GM04504 (cell line): Measurements from ENCODE around the gene TRAF7.
"Not testable (repeated sequence)": the region's sequence is repeated elsewhere in the genome, so short reads cannot be mapped to it uniquely, and the experiment has no call there.

Experiments
- DNase-seq: peaks from one replicate; pipeline ENCODE4 v3.0.0-alpha.2; 2012; ENCODE audit warnings: low read depth

The TRAF7 gene

DNA sequence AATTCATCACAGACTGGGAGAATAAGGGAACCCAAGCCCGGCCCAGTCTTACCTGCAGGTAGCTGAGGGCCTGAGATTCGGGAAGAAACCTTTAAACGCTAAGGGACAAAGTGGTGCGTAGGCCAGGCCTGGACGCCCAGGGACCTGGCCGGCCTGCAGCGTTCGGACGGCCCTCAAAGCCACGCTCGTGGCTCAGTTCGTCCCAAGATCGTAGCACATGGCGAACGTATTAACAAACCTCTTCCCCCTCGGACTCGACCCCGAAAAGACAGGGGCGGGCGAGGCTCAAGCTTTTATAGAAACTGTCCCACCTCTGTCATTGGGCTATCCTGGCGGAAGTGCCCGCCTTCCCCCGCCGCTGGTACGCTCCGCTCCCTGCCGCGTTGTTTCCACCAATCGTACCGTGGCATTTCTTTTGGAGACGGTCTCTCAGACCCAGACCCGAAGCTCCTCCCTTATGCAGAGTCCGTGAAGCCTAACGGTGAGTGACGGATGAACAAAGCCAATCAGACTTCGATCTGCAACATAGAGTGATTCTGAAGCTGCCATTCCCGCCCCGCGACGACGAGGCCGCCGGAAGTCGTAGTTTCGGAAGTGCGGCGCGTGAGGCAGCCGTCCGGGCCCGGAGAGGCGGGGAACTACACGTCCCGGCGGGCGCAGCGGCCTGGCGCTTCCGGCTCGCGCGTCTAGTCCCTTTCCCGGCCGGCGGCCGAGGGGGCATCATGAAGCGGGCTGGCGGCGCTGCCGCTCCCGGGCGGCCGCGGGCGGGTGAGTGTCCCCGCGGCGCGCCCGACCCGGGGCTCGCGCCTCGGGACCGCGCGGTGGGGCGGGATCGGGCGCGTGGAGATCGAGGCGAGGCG, at the start of gene TRAF7:
TRAF7 (plus strand) TSS at position 692 of the 860 bp plus-strand sequence. CDS start 8,139 bp downstream, outside the sequence.
- peak; percentile 100 for DNase-seq

- not testable (repeated sequence) for DNase-seq
Measured at GRCh38 chr16:2106211-2106610, 49.4 kb upstream of the TRAF7 start.

DNA sequence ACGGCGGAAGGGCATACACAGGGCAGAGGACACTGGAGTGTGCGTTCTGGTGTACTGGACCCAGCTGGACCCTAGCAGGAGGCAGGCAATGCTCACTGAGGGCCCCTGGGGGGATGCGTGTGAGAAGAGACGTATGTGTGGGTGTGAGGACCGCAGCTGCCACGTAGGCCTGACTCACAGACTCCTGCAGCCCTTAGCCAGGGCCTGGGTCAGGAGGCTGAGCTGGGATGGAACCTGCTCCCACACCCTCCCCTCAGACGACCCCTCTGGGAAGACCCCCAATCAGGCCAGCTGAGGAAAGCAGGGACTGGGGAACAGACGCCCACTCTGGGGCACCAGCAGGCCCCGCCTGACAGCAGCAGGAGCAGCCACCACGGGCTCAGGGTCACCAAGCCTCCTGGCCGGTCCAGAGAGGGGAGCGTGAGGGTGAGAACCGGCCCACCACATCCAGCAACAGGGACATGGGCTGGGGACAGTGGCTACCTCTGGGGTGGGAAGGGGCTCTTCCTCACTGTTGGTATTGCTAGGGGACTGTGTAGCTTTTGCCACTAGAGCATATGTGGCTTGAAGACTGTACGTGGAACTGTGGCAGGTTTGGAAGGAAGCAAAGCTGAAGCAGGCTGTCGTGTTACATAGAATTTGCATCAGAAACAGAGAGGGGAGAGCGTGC, 48.3 kb upstream of the TRAF7 start:
- not testable (repeated sequence) for DNase-seq

GRCh38 chr16:2107791-2108125, 47.8 kb upstream of the TRAF7 start:
- DNase-seq, result not testable (repeated sequence)

DNA sequence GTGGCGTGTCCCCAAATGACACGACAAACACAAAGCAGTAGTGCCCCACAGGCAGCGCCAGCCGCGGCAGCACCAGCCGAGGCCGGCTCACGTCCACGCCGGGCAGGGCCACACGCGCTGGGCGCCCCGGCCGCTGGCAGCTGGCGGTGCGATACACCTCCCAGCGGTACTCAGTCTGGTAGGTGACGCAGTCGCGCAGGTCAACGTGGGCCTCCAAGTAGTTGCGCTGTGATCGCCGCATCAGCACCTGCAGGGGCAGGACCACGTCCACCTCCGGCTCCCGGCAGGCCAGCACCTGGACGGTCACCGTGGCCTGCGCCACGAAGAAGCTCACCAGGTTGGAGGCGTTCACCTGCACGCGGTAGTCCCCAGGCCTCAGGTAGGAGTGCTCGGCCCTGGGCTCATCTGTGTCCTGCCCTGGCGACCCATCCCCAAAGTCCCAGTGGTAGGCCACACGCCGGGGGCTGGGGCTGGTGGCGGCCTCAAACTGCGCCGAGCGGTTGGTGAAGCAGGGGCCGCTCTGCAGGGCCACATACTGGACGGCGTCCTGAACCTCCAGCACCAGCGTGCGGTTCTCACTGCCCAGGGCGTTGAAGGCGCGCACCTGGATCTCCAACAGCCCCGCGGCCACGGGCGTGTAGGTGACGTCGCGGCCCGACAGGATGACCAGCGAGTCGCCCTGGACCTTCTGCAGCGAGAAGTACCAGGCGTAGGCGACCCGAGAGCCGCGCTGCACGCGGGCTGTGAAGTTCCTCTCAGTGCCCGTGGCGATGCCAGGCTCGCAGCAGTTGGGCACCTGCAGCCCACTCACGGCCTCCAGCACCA, 46.9 kb upstream of the TRAF7 start:
- DNase-seq, result not testable (repeated sequence)

GRCh38 chr16:2109271-2109580, 46.4 kb upstream of the TRAF7 start:
- DNase-seq, result not testable (repeated sequence)

GRCh38 chr16:2109872-2110271, 45.7 kb upstream of the TRAF7 start:
- DNase-seq, result not testable (repeated sequence)

DNA sequence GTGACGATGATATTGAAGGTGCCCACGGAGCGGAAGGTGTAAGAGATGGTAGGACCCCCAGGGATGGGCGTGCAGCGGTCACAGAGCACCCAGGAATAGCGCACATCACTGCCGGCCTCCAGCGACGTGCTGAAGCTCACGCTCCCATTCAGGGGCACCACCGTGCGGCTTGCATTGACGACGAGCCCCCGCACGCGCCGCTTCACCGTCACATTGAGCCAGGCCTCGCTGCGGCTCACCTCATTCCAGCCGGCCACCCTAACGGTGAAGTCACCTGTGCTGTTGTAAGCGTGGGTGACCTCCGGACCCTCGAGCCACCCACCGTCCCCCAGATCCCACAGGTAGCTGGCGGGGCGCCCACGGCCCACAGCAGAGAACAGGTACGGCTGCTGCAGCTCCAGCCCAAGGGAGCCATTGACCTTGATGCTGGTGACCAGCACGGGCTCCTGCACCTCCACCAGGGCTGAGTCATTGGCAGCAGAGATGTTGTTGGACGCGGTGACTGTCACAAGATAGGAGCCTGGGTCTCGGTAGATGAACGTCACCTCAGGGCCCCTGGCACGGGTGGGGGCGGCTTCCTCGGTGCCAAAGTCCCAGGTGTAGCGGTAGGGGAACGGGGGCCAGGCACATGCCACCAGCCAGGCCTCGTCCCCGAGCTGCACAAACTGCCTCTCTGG, 45.1 kb upstream of the TRAF7 start:
- DNase-seq, result not testable (repeated sequence)

DNA sequence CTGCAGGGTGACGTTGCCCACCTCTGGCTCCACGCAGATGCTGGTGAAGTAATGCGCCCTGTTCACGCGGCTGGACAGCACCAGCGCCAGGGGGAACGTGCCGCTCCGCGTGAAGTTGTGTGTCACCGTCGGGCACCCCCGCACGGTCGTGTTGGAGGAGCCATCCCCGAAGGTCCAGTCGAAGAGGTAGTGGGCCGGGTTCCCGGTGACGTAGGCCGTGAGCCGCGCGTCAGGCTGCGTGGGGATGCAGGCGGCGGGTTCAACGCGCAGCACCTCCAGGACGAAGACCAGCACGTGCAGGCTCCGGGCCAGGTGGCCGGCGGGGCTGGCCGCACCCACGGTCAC, 44.6 kb upstream of the TRAF7 start:
- DNase-seq, result not testable (repeated sequence)

DNA sequence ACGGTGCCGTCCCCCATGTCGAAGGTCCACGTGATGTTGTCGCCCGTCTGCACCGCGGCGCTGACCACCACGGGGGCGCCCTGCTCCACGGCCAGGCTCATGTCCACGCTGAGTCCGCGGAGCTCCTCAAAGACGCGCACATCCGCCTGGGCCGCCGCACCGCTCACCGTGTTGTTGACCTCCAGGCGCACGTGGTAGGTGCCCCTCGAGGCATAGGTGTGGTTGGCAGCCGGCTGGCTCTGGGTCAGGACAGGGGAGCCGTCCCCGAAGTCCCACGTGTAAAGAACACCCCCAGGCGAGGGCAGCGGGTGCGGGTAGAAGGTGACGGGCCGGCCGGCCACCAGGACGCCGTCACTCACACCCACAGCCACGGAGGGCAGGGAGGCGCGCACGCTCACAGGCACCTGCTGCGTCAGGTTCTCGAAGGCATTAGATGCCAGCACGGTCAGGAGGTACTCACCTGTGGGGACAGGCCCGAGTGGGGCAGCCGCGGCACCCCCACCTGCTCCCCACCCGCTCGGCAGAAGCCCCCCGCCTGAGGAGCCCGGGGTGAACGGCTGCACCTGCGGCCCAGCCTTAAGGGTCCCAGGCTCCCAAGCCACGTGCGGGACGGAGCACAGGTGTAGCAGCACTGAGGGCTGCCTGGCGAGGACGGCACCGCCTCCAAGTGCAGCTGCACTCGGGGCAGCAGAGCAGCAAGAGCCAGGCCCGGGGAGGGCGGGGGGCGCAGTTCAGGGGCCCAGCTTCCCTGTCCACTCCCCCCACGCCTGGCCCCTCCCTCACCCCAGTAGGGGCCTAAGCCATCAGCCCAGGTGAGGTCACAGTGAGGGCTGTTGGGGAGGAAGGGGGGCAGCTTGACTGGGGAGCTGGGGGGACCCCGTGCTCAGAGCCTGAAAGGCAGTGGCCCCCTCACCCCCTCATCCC, 43.9 kb upstream of the TRAF7 start:
- DNase-seq, result not testable (repeated sequence)

GRCh38 chr16:2112539-2113106, 43.0 kb upstream of the TRAF7 start:
- not testable (repeated sequence) for DNase-seq

DNA sequence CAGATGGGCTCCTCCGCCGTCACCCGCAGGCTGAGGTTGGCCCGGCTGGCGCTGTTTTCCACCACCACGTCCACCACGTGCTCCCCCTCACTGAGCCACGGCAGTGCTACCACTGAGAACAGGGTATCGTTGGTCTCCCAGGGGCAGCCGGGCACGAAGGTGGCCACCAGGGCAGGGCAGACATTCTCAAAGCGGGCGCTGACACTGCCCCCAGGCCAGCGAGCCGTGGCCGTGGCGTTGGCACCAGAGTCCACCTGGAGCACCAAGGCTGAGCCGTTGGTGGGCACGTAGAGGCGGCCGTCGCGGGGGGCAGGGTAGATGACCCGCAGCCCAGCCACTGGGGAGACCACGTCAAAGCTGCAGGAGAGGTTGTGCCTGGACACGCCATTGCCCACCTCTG, 41.4 kb upstream of the TRAF7 start:
- DNase-seq, result not testable (repeated sequence)

DNA sequence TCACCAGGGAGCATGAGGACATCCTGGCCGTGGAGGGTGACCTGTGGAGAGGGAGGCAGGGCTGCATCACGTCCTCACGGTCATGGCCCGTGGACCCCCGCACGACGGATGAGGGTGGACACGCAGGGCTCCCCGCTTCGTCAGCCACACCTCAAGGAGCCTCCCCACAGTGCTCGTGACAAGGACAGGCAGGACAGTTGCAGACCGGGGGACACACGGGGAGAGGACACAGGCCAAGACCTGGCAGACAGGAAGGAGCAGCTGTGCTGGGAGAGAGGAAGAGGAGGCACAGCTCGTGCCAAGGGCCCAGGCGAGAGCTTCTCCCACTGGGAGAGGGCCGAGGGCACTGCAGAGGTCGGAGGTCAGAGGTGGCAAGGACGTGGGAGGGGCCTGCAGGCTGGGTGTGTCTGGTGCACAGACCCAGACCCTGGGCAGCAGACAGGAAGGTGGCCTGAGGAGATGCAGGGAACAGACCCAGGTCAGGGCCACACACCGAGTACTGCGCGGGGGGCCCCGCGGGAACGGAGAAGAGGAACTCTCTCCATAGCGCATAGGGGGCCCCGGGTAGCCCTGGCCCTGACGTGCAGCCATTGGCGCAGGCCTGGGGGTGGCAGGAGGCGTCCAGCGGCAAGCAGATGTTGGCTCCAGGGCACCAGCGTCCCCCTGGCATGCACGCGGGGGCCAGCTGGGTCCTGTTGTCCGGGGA, 40.5 kb upstream of the TRAF7 start:
- DNase-seq, result not testable (repeated sequence)

GRCh38 chr16:2115591-2115973, 40.0 kb upstream of the TRAF7 start:
- DNase-seq, result no peak

DNA sequence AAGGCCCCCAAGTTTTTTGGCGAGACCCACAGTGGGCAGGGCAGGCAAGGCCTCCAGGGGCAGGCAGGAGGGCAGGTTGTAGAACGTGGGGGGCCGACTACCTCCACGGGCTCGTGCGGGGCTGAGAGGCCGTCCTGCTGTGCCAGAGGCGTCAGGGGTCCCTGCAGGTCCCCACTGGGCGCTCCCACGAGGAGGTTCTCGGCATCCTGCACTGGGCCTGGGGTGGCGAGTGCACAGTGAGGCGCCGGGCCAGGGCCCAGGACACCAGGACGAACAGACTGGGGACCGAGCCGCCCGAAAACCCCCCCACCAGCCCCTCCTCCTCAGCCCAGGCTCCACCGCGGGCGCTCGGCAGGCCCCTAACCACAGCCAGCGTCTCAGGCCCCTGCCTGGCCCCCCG, 39.2 kb upstream of the TRAF7 start:
- DNase-seq, result not testable (repeated sequence)

DNA sequence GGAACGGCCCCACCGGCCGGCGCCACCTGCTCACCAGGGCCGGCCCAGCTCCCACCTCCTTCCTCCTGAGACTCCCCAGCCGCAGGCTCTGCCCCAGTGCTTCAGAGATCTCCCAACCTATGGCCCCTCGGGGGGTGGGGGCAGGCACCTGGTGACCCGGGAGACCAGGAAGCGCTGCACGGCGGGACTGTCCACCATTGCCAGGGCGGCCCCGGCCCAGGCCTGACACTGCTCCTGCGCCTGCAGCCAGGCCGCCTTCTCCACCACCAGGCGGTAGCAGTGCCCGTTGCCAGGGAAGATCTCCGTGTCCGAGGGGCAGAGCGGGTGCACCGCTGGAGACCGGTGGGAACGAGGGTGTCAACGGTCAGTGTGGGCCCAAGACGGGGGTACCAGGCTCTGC, 38.2 kb upstream of the TRAF7 start:
- DNase-seq, result not testable (repeated sequence)

DNA sequence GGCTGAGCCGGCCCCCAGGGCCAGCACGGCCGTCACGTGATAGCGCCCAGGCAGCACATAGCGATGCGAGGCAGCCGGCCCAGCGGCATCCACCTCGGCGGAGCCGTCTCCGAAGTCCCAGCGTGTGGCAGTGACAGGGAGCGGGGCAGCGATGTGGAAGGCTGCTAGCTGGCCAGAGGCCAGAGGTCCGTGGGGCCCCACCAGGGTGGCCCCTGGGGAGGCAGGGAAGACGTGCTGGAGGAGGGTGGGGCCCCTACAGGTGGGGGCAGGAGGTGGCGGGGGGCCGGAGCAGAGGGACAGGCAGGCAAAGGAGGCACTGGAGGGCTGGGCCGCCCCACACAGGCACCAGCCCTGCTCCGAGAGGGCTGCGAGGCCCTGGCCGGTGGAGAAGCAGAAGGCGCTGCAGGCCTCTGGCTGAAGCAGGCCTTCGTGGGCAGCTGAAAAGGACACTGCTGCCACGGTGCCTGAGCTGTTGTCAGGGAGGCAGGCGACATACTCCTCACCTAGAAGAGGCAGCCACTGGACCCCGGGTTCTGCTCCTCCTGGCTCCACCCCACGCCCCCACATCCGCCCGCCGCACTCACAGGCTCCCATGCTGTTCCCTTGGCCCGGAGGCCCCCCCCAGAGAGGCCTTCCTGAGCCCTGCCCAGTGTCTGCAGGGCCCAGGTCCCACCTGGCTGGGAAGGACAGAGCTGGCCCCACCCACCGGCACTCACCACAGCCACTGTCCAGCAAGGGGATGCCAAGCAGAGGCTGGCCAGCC, 37.4 kb upstream of the TRAF7 start:
- DNase-seq, result not testable (repeated sequence)

GRCh38 chr16:2121325-2121724, 34.3 kb upstream of the TRAF7 start:
- not testable (repeated sequence) for DNase-seq

- no peak for DNase-seq
Measured at GRCh38 chr16:2121853-2122252, 33.7 kb upstream of the TRAF7 start.
